BJ (cell line): ENCODE measurements around the gene CD300A. TPM values are rescaled to one million over a fixed set of nuclear protein-coding genes. Genes with fewer than 3 reads are reported as not detected.

Experiments used
- CTCF ChIA-PET: fragments of 350-600 bp; formaldehyde crosslinking; extraction: SDS; loops from one replicate; lab custom pipeline; 2021; ENCODE audit warnings: antibody characterized with exemption, inconsistent platforms; lab: Yijun Ruan, JAX
- POLR2A ChIA-PET: fragments of 300-600 bp; sonication (Branson Sonifier 250); formaldehyde crosslinking; extraction: SDS; loops from one replicate; lab custom pipeline; 2021; ENCODE audit warnings: antibody characterized with exemption; lab: Charles Lee
- DNase-seq: peaks from one replicate; pipeline ENCODE4 v3.0.0-alpha.2; 2011; ENCODE audit warnings: low read depth
- H3K27me3 ChIP-seq: 2 replicates; pipeline ENCODE4 v1.6.0; 2011; ENCODE audit warnings: low read length; ENCODE audit not compliant: control insufficient read depth, insufficient read depth
- H3K36me3 ChIP-seq: 2 replicates; pipeline ENCODE4 v1.5.1; 2011; ENCODE audit warnings: low read length; ENCODE audit not compliant: control insufficient read depth, insufficient read depth
- H3K4me3 ChIP-seq: 2 replicates; pipeline ENCODE4 v1.5.1; 2011; ENCODE audit warnings: low read depth, mild to moderate bottlenecking, control low read depth, low read length
- polyA minus RNA-seq: library from RNA; depleted of rRNA, polyadenylated mRNA; stranded (reverse); fragments of >200 nt; gene quantifications from 2 replicates; pipeline ENCODE4 v1.2.3, GENCODE V29; 2011; rRNA and poly(A)+ RNA removed
- polyA plus RNA-seq: library from polyadenylated mRNA; depleted of rRNA; stranded (reverse); fragments of >200 nt; gene quantifications from 2 replicates; pipeline ENCODE4 v1.2.3, GENCODE V29; 2011; rRNA removed
- TF ChIP-seq, protein P1 (sequence below): IDR thresholded peaks from 2 replicates; pipeline ENCODE4 v1.5.1; 2011; ENCODE audit warnings: low read depth, mild to moderate bottlenecking, control low read depth, inconsistent platforms, low read length, moderate library complexity; ENCODE audit not compliant: insufficient read depth

CD300A gene
- not detected in 2 replicates for polyA plus RNA-seq
- not detected in 2 replicates for polyA minus RNA-seq

DNA sequence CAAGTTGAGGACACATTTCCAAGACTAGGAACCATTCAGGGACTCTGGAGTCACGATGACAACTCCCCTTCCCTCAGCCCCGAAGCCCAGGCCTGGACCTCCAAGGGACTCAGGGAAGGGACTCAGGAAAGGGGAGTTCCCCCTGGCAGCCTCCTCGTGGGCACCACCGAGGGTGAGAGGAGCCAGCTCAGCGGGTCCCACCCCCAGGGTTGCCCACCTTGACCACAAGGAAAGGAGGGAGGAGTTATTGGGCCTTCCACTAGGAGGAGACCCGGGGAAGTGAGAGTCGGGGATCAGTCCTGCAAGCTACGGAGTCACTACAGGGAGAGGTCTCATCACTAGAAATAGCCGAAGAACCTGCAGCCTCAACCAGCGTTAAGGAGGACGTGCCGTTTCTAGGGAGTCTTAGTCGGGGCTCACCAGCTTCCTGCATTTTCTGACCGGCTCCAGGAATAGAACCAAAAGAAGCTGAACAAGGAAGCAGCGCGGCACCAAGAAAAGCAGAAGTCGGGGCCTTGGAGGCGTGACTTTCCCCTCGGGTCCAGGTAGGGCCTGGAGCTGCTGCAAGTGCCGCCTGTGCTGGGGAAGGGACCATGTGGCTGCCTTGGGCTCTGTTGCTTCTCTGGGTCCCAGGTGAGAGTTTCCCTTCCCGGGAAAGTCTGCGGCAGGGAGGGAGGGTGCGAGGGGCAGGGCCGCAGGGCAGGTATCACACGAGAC lies at the start of gene CD300A:
TSS of gene CD300A (plus strand) at position 524 of the 717 bp plus-strand sequence. CDS start at position 594, 70 bp downstream.
- no peak within 1 kb of the TSS for H3K4me3 ChIP-seq
- H3K27me3 ChIP-seq, result no peaks in the 10 kb centered on the region
- TF ChIP-seq, protein P1, sequence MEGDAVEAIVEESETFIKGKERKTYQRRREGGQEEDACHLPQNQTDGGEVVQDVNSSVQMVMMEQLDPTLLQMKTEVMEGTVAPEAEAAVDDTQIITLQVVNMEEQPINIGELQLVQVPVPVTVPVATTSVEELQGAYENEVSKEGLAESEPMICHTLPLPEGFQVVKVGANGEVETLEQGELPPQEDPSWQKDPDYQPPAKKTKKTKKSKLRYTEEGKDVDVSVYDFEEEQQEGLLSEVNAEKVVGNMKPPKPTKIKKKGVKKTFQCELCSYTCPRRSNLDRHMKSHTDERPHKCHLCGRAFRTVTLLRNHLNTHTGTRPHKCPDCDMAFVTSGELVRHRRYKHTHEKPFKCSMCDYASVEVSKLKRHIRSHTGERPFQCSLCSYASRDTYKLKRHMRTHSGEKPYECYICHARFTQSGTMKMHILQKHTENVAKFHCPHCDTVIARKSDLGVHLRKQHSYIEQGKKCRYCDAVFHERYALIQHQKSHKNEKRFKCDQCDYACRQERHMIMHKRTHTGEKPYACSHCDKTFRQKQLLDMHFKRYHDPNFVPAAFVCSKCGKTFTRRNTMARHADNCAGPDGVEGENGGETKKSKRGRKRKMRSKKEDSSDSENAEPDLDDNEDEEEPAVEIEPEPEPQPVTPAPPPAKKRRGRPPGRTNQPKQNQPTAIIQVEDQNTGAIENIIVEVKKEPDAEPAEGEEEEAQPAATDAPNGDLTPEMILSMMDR, result no peak
- DNase-seq, result no peak
- POLR2A ChIA-PET, result no interaction called here
- H3K36me3 ChIP-seq, result no peaks in the 10 kb centered on the region
- CTCF ChIA-PET, result interaction anchor here (0.7 kb wide), 1 partner anchor 98 kb away, joined by 3 read pairs; no protein-coding TSS in a partner anchor

DNA sequence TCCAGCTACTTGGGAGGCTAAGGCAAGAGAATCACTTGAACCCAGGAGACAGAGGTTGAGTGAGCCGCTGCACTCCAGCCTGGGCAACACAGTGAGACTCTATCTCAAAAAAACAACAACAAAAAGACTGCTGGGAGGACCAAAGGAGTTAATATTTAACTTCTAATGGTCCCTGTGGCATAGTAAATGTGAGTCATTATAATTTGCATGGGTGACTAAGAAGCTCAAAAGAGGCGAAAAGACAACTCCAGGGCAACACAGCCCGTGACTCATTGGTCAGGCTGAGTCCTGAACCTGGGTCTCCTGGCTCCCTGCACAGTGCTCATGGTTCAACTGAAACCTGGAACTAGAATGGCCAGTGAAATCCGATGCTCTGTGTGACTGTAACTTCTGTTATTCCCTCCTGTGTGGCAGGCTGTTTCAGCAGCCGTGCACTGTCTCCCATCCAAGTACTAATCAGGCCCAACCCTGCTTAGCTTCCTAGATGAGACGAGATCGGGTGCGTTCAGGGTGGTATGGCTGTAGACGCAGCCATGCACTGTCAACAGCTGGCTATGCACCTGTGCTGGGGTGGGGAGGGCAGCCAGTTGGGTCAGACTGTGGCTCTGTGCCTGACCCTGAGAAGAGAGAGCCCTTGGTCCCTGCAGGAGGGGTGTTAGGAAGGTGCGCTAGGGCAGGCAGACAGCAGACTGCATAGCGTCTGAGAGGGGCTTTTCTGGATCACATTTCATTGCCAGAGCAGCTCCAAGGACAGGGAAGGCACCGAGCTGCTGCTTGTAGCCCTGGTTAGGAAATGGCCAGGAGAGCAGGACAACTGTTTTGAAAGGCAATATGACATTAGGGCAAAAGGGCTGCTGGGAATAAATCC lies 49.0 kb upstream of the CD300A start:
- H3K4me3 ChIP-seq, result no peak overlapping the region
- no peaks in the 10 kb centered on the region for H3K27me3 ChIP-seq
- no peak for DNase-seq
- ChIA-PET CTCF (interaction anchor here (1.4 to 1.5 kb wide), 2 partner anchors 40 to 49 kb away, joined by 4 read pairs; no protein-coding TSS in a partner anchor), POLR2A (no interaction called here)
- H3K36me3 ChIP-seq, result no peaks in the 10 kb centered on the region
- TF ChIP-seq, protein P1, result no peak

DNA sequence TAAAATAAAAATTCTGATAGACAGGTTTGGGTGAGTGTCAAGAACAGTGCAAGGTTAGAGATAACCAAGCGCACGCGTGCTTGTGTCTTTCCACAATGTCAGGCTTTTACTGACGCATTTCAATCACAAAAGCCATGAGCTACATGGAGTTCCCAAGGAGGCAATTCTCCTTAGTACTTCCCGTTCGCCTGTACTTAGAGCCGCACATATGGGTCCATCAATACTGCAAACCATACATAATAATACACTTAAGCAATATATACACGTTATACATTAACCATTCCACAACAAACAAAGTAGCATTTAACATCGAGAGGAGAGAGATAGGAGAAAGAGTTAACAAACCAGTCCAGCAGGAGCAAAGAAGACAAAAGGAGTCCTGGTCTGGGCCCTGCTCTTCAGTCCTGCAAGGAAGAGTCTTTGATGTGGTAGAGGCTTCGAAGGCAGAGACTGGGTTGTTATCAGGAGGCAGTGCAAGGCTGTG lies 46.5 kb upstream of the CD300A start:
- TF ChIP-seq, protein P1, result no peak
- no peaks in the 10 kb centered on the region for H3K36me3 ChIP-seq
- DNase-seq, result no peak
- no peak overlapping the region for H3K4me3 ChIP-seq
- H3K27me3 ChIP-seq, result no peaks in the 10 kb centered on the region
- CTCF ChIA-PET, result no interaction called here
- POLR2A ChIA-PET, result no interaction called here

GRCh38 chr17:74424117-74424516 lies 42.3 kb upstream of the CD300A start:
- no peaks in the 10 kb centered on the region for H3K27me3 ChIP-seq
- ChIA-PET POLR2A (no interaction called here), CTCF (no interaction called here)
- no peak for DNase-seq
- no peaks in the 10 kb centered on the region for H3K36me3 ChIP-seq
- no peak overlapping the region for H3K4me3 ChIP-seq
- TF ChIP-seq, protein P1, result no peak

DNA sequence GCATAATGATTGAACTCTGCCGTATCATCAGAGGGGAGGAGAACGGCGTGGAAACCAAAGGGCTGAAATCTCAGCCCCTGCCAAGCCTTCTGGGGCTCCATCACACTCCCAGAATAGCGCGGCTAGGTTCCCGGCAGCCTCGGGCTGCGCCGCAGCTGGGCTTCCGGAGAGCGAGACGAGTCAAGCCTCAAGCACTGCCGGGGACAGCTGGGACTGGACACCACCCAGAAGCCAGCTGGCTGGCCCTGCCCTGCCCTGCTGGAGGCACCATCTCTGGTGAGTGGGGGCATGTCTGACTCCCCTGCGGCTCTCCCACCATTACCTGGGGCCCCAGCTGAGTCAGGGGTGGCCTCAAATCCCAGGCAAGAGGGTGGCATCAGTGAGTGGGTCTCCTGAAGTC lies 41.8 kb upstream of the CD300A start:
- Histone ChIP-seq H3K36me3 (no peaks in the 10 kb centered on the region), H3K27me3 (no peaks in the 10 kb centered on the region), H3K4me3 (no peak overlapping the region)
- no peak for DNase-seq
- TF ChIP-seq, protein P1, result no peak
- CTCF ChIA-PET, result no interaction called here
- POLR2A ChIA-PET, result no interaction called here
